ENCODE measurements around the gene PDCD11.

Gene PDCD11

GRCh38 chr10:103367782-103368518 is 28.5 kb upstream of the PDCD11 start, which contains the start of gene TAF5:
Gene TAF5, plus strand, starts transcription at chr10:103367976. Its CDS starts 14 bp downstream, at chr10:103367990.
- FAIRE-seq (peak; percentile 99), DNase-seq (ENCODE audit: insufficient read length, low spot score) (peak; percentile 71)
- peak; percentile 85 for TF ChIP-seq PAX5 (IDR thresholded peaks at IDR 0.05; ENCODE audit: insufficient read depth, low read length, severe bottlenecking)
- TF ChIP-seq POLR2AphosphoS5 (IDR thresholded peaks at IDR 0.05; ENCODE audit: low read depth, low read length), result peak; percentile 88
- TF ChIP-seq SPI1 (IDR thresholded peaks at IDR 0.05; ENCODE audit: low read depth, low read length), result peak; percentile 68
- peak; percentile 100 for TF ChIP-seq TAF1 (IDR thresholded peaks at IDR 0.05; ENCODE audit: low read depth, low read length)
- peak; percentile 84 for TF ChIP-seq POU2F2 (IDR thresholded peaks at IDR 0.05; ENCODE audit: low read depth, low read length)
- TF ChIP-seq POLR2A (IDR thresholded peaks at IDR 0.05; ENCODE audit: low read depth, low read length), result peak; percentile 77

GRCh38 chr10:103373544-103373943 is 22.9 kb upstream of the PDCD11 start:
- TF ChIP-seq POU2F2 (IDR thresholded peaks at IDR 0.05; ENCODE audit: low read depth, low read length), result no peak
- no peak for TF ChIP-seq POLR2A (IDR thresholded peaks at IDR 0.05; ENCODE audit: low read depth, low read length)
- TF ChIP-seq SPI1 (IDR thresholded peaks at IDR 0.05; ENCODE audit: low read depth, low read length), result peak; percentile 66
- DNase-seq (ENCODE audit: insufficient read length, low spot score) (no peak), FAIRE-seq (peak; percentile 90)

- DNase-seq (ENCODE audit: insufficient read length, low spot score) (no peak), FAIRE-seq (peak; percentile 60)
- TF ChIP-seq POLR2AphosphoS5 (IDR thresholded peaks at IDR 0.05; ENCODE audit: low read depth, low read length) (no peak), POLR2A (IDR thresholded peaks at IDR 0.05; ENCODE audit: low read depth, low read length) (no peak), TAF1 (IDR thresholded peaks at IDR 0.05; ENCODE audit: low read depth, low read length) (no peak), SPI1 (IDR thresholded peaks at IDR 0.05; ENCODE audit: low read depth, low read length) (no peak), POU2F2 (IDR thresholded peaks at IDR 0.05; ENCODE audit: low read depth, low read length) (no peak), PAX5 (IDR thresholded peaks at IDR 0.05; ENCODE audit: insufficient read depth, low read length, severe bottlenecking) (no peak)
Observed at GRCh38 chr10:103374263-103374662, 22.2 kb upstream of the PDCD11 start.

GRCh38 chr10:103382769-103383168 is 13.7 kb upstream of the PDCD11 start:
- TF ChIP-seq POU2F2 (IDR thresholded peaks at IDR 0.05; ENCODE audit: low read depth, low read length), result no peak
- no peak for TF ChIP-seq POLR2A (IDR thresholded peaks at IDR 0.05; ENCODE audit: low read depth, low read length)
- peak; percentile 63 for TF ChIP-seq SPI1 (IDR thresholded peaks at IDR 0.05; ENCODE audit: low read depth, low read length)
- TF ChIP-seq TAF1 (IDR thresholded peaks at IDR 0.05; ENCODE audit: low read depth, low read length), result no peak
- no peak for TF ChIP-seq POLR2AphosphoS5 (IDR thresholded peaks at IDR 0.05; ENCODE audit: low read depth, low read length)
- FAIRE-seq (peak; percentile 88), DNase-seq (ENCODE audit: insufficient read length, low spot score) (no peak)

- no peak for TF ChIP-seq SPI1 (IDR thresholded peaks at IDR 0.05; ENCODE audit: low read depth, low read length)
- no peak for TF ChIP-seq POLR2A (IDR thresholded peaks at IDR 0.05; ENCODE audit: low read depth, low read length)
- DNase-seq (ENCODE audit: insufficient read length, low spot score), result no peak
- FAIRE-seq, result peak; percentile 59
Observed at GRCh38 chr10:103394180-103394579, 2.2 kb upstream of the PDCD11 start.

- 0 out of 2 replicates have a peak, but pooled peaks have one; percentile 7 for TF ChIP-seq POLR2A (IDR thresholded peaks at IDR 0.05; ENCODE audit: low read depth, low read length)
- no peak for TF ChIP-seq POU2F2 (IDR thresholded peaks at IDR 0.05; ENCODE audit: low read depth, low read length)
- TF ChIP-seq TAF1 (IDR thresholded peaks at IDR 0.05; ENCODE audit: low read depth, low read length), result no peak
- no peak for TF ChIP-seq PAX5 (IDR thresholded peaks at IDR 0.05; ENCODE audit: insufficient read depth, low read length, severe bottlenecking)
- TF ChIP-seq SPI1 (IDR thresholded peaks at IDR 0.05; ENCODE audit: low read depth, low read length), result no peak
- peak; percentile 15; the same call in 1 of the 2 replicates for TF ChIP-seq POLR2AphosphoS5 (IDR thresholded peaks at IDR 0.05; ENCODE audit: low read depth, low read length)
- FAIRE-seq (no peak), DNase-seq (ENCODE audit: insufficient read length, low spot score) (no peak)
Observed at GRCh38 chr10:103395754-103396066, 716 bp upstream of the PDCD11 start.

- FAIRE-seq, result no peak
- no peak for TF ChIP-seq POLR2A (IDR thresholded peaks at IDR 0.05; ENCODE audit: low read depth, low read length)
- no peak; the same call in 1 of the 2 replicates for TF ChIP-seq TAF1 (IDR thresholded peaks at IDR 0.05; ENCODE audit: low read depth, low read length)
- TF ChIP-seq PAX5 (IDR thresholded peaks at IDR 0.05; ENCODE audit: insufficient read depth, low read length, severe bottlenecking), result no peak
- TF ChIP-seq SPI1 (IDR thresholded peaks at IDR 0.05; ENCODE audit: low read depth, low read length), result no peak
- TF ChIP-seq POU2F2 (IDR thresholded peaks at IDR 0.05; ENCODE audit: low read depth, low read length), result no peak
- TF ChIP-seq POLR2AphosphoS5 (IDR thresholded peaks at IDR 0.05; ENCODE audit: low read depth, low read length), result no peak
- no peak for DNase-seq (ENCODE audit: insufficient read length, low spot score)
Observed at GRCh38 chr10:103396789-103397087, 312 bp downstream of the PDCD11 start.

GRCh38 chr10:103397191-103397825 is 882 bp downstream of the PDCD11 start:
- no peak for DNase-seq (ENCODE audit: insufficient read length, low spot score)
- TF ChIP-seq SPI1 (IDR thresholded peaks at IDR 0.05; ENCODE audit: low read depth, low read length), result no peak
- FAIRE-seq, result no peak

GRCh38 chr10:103413564-103413963 is 17.1 kb downstream of the PDCD11 start:
- FAIRE-seq (no peak), DNase-seq (ENCODE audit: insufficient read length, low spot score) (no peak)
- TF ChIP-seq POLR2AphosphoS5 (IDR thresholded peaks at IDR 0.05; ENCODE audit: low read depth, low read length), result no peak
- no peak for TF ChIP-seq POU2F2 (IDR thresholded peaks at IDR 0.05; ENCODE audit: low read depth, low read length)
- no peak for TF ChIP-seq POLR2A (IDR thresholded peaks at IDR 0.05; ENCODE audit: low read depth, low read length)
- no peak for TF ChIP-seq TAF1 (IDR thresholded peaks at IDR 0.05; ENCODE audit: low read depth, low read length)
- TF ChIP-seq PAX5 (IDR thresholded peaks at IDR 0.05; ENCODE audit: insufficient read depth, low read length, severe bottlenecking), result no peak
- no peak for TF ChIP-seq SPI1 (IDR thresholded peaks at IDR 0.05; ENCODE audit: low read depth, low read length)

GRCh38 chr10:103415581-103415980 is 19.2 kb downstream of the PDCD11 start:
- DNase-seq (ENCODE audit: insufficient read length, low spot score) (no peak), FAIRE-seq (no peak)
- no peak for TF ChIP-seq SPI1 (IDR thresholded peaks at IDR 0.05; ENCODE audit: low read depth, low read length)
- TF ChIP-seq TAF1 (IDR thresholded peaks at IDR 0.05; ENCODE audit: low read depth, low read length), result no peak
- TF ChIP-seq PAX5 (IDR thresholded peaks at IDR 0.05; ENCODE audit: insufficient read depth, low read length, severe bottlenecking), result no peak

Measured in GM12891 (cell line).